Peyer's patch (tissue), 4 donors: Measurements from ENCODE around the gene RHBDL1.

Experiments used
- CTCF ChIP-seq, 6 experiments: fragments of 450-650 bp in 4 of 6; fragments of 200-600 bp in 2 of 6; sonication (generic) in 1 of 6; IDR thresholded peaks; one replicate each; pipeline ENCODE4 v1.5.1; 2017 to 2019; ENCODE audit warnings: antibody characterized with exemption in 6 of 6, mild to moderate bottlenecking in 3 of 6, moderate library complexity in 1 of 6
- POLR2A ChIP-seq, 2 donors: fragments of 450-650 bp; IDR thresholded peaks; one replicate each; pipeline ENCODE4 v1.5.1; 2017; ENCODE audit warnings: antibody characterized with exemption in 2 of 2, mild to moderate bottlenecking in 2 of 2, moderate library complexity in 2 of 2

- TF ChIP-seq POLR2A (IDR thresholded peaks at IDR 0.05) (no peak), CTCF (IDR thresholded peaks at IDR 0.05) (no peak)
These were observed 42.8 kb upstream of the RHBDL1 start for GRCh38 chr16:632486-633335.
